Measurements from ENCODE around the gene KRT75. TPM values are rescaled to one million over a fixed set of nuclear protein-coding genes. Genes with fewer than 3 reads are reported as not detected.

The KRT75 gene
- total RNA-seq, 1 experiment from 2014 or later: not detected

- Histone ChIP-seq H2AFZ (ENCODE audit: low read depth, low read length, poor library complexity, severe bottlenecking) (no peak overlapping the region), H4K20me1 (ENCODE audit: insufficient read depth) (no peaks in the 10 kb centered on the region), H3K4me2 (ENCODE audit: low read length) (no peak overlapping the region), H3K27me3 (ENCODE audit: insufficient read depth, low read length) (no peaks in the 10 kb centered on the region), H3K9me3 (ENCODE audit: control insufficient read depth in 1 of 2, insufficient read depth in 1 of 2, low read depth in 1 of 2, low read length in 2 of 2) (no peaks in the 10 kb centered on the region), H3K79me2 (ENCODE audit: insufficient read depth, low read length) (no peaks in the 10 kb centered on the region), H3K4me1 (ENCODE audit: control insufficient read depth in 1 of 2, insufficient read depth in 2 of 2, low read length in 2 of 2) (no peaks in the 10 kb centered on the region), H3K9ac (ENCODE audit: low read length) (no peak overlapping the region), H3K36me3 (ENCODE audit: control insufficient read depth in 1 of 2, insufficient read depth in 2 of 2, low read length in 2 of 2) (no peaks in the 10 kb centered on the region), H3K4me3 (replicated peaks in 1 of 2; ENCODE audit: low read depth in 1 of 2, low read length in 2 of 2) (no peak overlapping the region), H3K27ac (ENCODE audit: low read depth, low read length) (no peak overlapping the region), H3K9me2 (ENCODE audit: insufficient read depth) (no peaks in the 10 kb centered on the region)
- no peak for ATAC-seq
- POLR2A ChIA-PET: no interaction called here
- no TSS peak for BruUV-seq (replicated peaks)
- RAD21 ChIA-PET (ENCODE audit: low non-redundant PET in 1 of 2, low total read pairs in 2 of 2, uncharacterized antibody in 2 of 2, unreplicated experiment in 2 of 2): no interaction called here
- CTCF ChIA-PET: interaction anchor here (1.9 kb wide), 1 partner anchor 8 kb away, joined by 5 read pairs; no protein-coding TSS in a partner anchor
- no peak for TF ChIP-seq EGR1 (IDR thresholded peaks at IDR 0.05; ENCODE audit: low read depth)
- no peak for TF ChIP-seq EZH2 (IDR thresholded peaks at IDR 0.05)
- TF ChIP-seq MAX (IDR thresholded peaks at IDR 0.05): no peak
- TF ChIP-seq ATF3 (IDR thresholded peaks at IDR 0.05): no peak
- TF ChIP-seq CBX3 (IDR thresholded peaks at IDR 0.05; ENCODE audit: low read depth): no peak
- TF ChIP-seq POLR2AphosphoS5 (IDR thresholded peaks at IDR 0.05; ENCODE audit: low read depth, low read length): no peak
- TF ChIP-seq POLR2A (IDR thresholded peaks at IDR 0.05; ENCODE audit: borderline replicate concordance, extremely low read depth, insufficient read depth, insufficient read length): no peak
- intact Hi-C loops (cut with micrococcal nuclease): no loop called here
- DNase-seq (ENCODE audit: low read depth, low spot score): no peak
Measured at GRCh38 chr12:52403561-52403960, 30.6 kb downstream of the KRT75 start.

DNA sequence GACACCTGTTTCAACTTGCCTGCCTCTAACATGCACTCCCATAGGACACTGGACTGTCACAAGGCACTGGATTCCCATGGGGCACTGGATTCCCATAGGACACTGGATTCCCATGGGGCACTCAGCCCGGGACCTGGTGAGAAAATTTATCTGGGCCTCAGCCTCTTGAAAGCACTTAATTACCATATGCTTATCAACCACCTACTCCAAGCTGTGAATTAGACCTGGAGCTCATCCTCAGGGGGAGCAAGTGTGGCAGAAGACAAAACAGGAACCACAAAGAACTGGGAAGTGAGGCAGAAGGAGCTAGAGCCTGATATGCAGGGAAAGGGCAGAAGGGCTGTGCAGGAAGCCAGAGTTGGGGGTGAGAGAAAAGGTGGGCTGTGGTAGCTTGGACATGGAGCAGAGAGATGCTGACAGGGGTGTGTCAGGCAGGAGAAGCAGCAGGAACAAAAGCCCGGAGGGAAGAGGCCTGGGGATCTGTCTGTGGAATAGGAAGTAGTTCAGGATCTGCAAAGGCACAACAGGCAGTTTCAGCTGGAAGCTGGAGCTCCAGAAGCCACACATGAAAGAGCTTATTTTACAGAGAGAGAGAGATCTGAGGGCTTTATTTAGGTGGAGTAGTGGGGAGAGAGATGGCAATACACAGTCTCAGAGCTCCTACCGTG, 31.2 kb downstream of the KRT75 start:
- BruUV-seq (replicated peaks): no TSS peak
- H3K9me3 ChIP-seq (ENCODE audit: control insufficient read depth in 1 of 2, insufficient read depth in 1 of 2, low read depth in 1 of 2, low read length in 2 of 2): no peaks in the 10 kb centered on the region
- no peaks in the 10 kb centered on the region for H3K27me3 ChIP-seq (ENCODE audit: insufficient read depth, low read length)
- no peak for ATAC-seq
- no peak overlapping the region for H3K4me2 ChIP-seq (ENCODE audit: low read length)
- no peaks in the 10 kb centered on the region for H3K4me1 ChIP-seq (ENCODE audit: control insufficient read depth in 1 of 2, insufficient read depth in 2 of 2, low read length in 2 of 2)
- no peak overlapping the region for H3K27ac ChIP-seq (ENCODE audit: low read depth, low read length)
- no peak overlapping the region for H2AFZ ChIP-seq (ENCODE audit: low read depth, low read length, poor library complexity, severe bottlenecking)
- CTCF ChIA-PET: interaction anchor here (1.3 to 1.9 kb wide), 2 partner anchors 7 to 11 kb away, joined by 3 to 5 read pairs; no protein-coding TSS in a partner anchor
- TF ChIP-seq REST (IDR thresholded peaks at IDR 0.05; ENCODE audit: low read depth) (no peak), TCF7L2 (IDR thresholded peaks at IDR 0.05; ENCODE audit: borderline replicate concordance, extremely low read depth, insufficient read depth, insufficient read length) (no peak), SP1 (IDR thresholded peaks at IDR 0.05; ENCODE audit: low read depth) (no peak), EZH2 (IDR thresholded peaks at IDR 0.05) (no peak)
- no peak for DNase-seq (ENCODE audit: low read depth, low spot score)
- H3K79me2 ChIP-seq (ENCODE audit: insufficient read depth, low read length): no peaks in the 10 kb centered on the region
- H3K9me2 ChIP-seq (ENCODE audit: insufficient read depth): no peaks in the 10 kb centered on the region
- no peak overlapping the region for H3K4me3 ChIP-seq (replicated peaks in 1 of 2; ENCODE audit: low read depth in 1 of 2, low read length in 2 of 2)
- no peaks in the 10 kb centered on the region for H4K20me1 ChIP-seq (ENCODE audit: insufficient read depth)
- RAD21 ChIA-PET (ENCODE audit: low non-redundant PET in 1 of 2, low total read pairs in 2 of 2, uncharacterized antibody in 2 of 2, unreplicated experiment in 2 of 2): no interaction called here
- POLR2A ChIA-PET: no interaction called here
- intact Hi-C loops (cut with micrococcal nuclease): no loop called here
- no peaks in the 10 kb centered on the region for H3K36me3 ChIP-seq (ENCODE audit: control insufficient read depth in 1 of 2, insufficient read depth in 2 of 2, low read length in 2 of 2)
- H3K9ac ChIP-seq (ENCODE audit: low read length): no peak overlapping the region
